ENCODE measurements around the gene CAT.

The CAT gene

GRCh38 chr11:34510218-34510617, 71.5 kb downstream of the CAT start:
- H3K14ac ChIP-seq (ENCODE audit: low read length), result no peak overlapping the region
- no peaks in the 10 kb centered on the region for H3K9me3 ChIP-seq (ENCODE audit: insufficient read depth, low read depth, low read length)
- H3K23ac ChIP-seq (ENCODE audit: low read length), result no peak overlapping the region
- H3K4me2 ChIP-seq (ENCODE audit: low read length), result no peak overlapping the region
- H2AFZ ChIP-seq (ENCODE audit: insufficient read depth, low read length, poor library complexity), result no peak overlapping the region
- no peaks in the 10 kb centered on the region for H3K79me1 ChIP-seq (ENCODE audit: low read length)
- no peak overlapping the region for H3K9ac ChIP-seq (ENCODE audit: low read length)
- no peak overlapping the region for H2BK5ac ChIP-seq (ENCODE audit: low read depth, low read length, poor library complexity)
- H3K4me3 ChIP-seq (ENCODE audit: low read depth, low read length), result no peak overlapping the region
- H3K36me3 ChIP-seq (ENCODE audit: control insufficient read depth in 1 of 2, insufficient read depth in 2 of 2, low read length in 2 of 2), result no peaks in the 10 kb centered on the region
- H2BK120ac ChIP-seq (ENCODE audit: insufficient read depth, low read length, poor library complexity), result no peak overlapping the region
- DNase-seq, result no peak
- H3K18ac ChIP-seq (ENCODE audit: low read length), result no peak overlapping the region
- no peaks in the 10 kb centered on the region for H3K27me3 ChIP-seq (ENCODE audit: insufficient read depth, low read length)
- H3K27ac ChIP-seq (ENCODE audit: low read depth, low read length), result no peak overlapping the region
- H3K4me1 ChIP-seq (ENCODE audit: control insufficient read depth in 1 of 2, insufficient read depth in 2 of 2, low read length in 2 of 2), result peaks cover 8% of the 10 kb centered on the region in 2 experiments
- no peaks in the 10 kb centered on the region for H3K79me2 ChIP-seq (ENCODE audit: control insufficient read depth, insufficient read depth, low read length, poor library complexity)
- no peak overlapping the region for H2AK5ac ChIP-seq (ENCODE audit: low read length)
- H4K8ac ChIP-seq (ENCODE audit: low read depth, low read length), result no peak overlapping the region
- H3K4ac ChIP-seq (ENCODE audit: low read depth, low read length), result no peak overlapping the region
- H4K12ac ChIP-seq (ENCODE audit: low read depth, low read length), result no peak overlapping the region
- no peak overlapping the region for H2BK12ac ChIP-seq (ENCODE audit: low read length)
- no peak overlapping the region for H4K91ac ChIP-seq (ENCODE audit: low read depth, low read length)

GRCh38 chr11:34510673-34511072, 71.9 kb downstream of the CAT start:
- Histone ChIP-seq H4K8ac (ENCODE audit: low read depth, low read length) (no peak overlapping the region), H3K4me2 (ENCODE audit: low read length) (no peak overlapping the region), H2BK12ac (ENCODE audit: low read length) (no peak overlapping the region), H4K12ac (ENCODE audit: low read depth, low read length) (no peak overlapping the region), H3K4me3 (ENCODE audit: low read depth, low read length) (no peak overlapping the region), H3K18ac (ENCODE audit: low read length) (no peak overlapping the region), H3K27ac (ENCODE audit: low read depth, low read length) (no peak overlapping the region), H3K9ac (ENCODE audit: low read length) (no peak overlapping the region), H2BK5ac (ENCODE audit: low read depth, low read length, poor library complexity) (no peak overlapping the region), H3K4ac (ENCODE audit: low read depth, low read length) (no peak overlapping the region), H4K91ac (ENCODE audit: low read depth, low read length) (no peak overlapping the region), H2AK5ac (ENCODE audit: low read length) (no peak overlapping the region), H2BK120ac (ENCODE audit: insufficient read depth, low read length, poor library complexity) (no peak overlapping the region), H3K36me3 (ENCODE audit: control insufficient read depth in 1 of 2, insufficient read depth in 2 of 2, low read length in 2 of 2) (no peaks in the 10 kb centered on the region), H3K14ac (ENCODE audit: low read length) (no peak overlapping the region), H3K79me1 (ENCODE audit: low read length) (no peaks in the 10 kb centered on the region), H3K79me2 (ENCODE audit: control insufficient read depth, insufficient read depth, low read length, poor library complexity) (no peaks in the 10 kb centered on the region), H3K23ac (ENCODE audit: low read length) (no peak overlapping the region), H3K9me3 (ENCODE audit: insufficient read depth, low read depth, low read length) (no peaks in the 10 kb centered on the region), H3K27me3 (ENCODE audit: insufficient read depth, low read length) (no peaks in the 10 kb centered on the region), H3K4me1 (ENCODE audit: control insufficient read depth in 1 of 2, insufficient read depth in 2 of 2, low read length in 2 of 2) (peaks cover 8% of the 10 kb centered on the region in 2 experiments), H2AFZ (ENCODE audit: insufficient read depth, low read length, poor library complexity) (no peak overlapping the region)
- DNase-seq, result no peak
- WGBS (ENCODE audit: extremely low coverage, insufficient coverage, insufficient read length), result no CpG with 5 or more reads among the region's 2 CpGs

- Histone ChIP-seq H2AFZ (ENCODE audit: insufficient read depth, low read length, poor library complexity) (no peak overlapping the region), H2BK5ac (ENCODE audit: low read depth, low read length, poor library complexity) (no peak overlapping the region), H2AK5ac (ENCODE audit: low read length) (no peak overlapping the region), H2BK12ac (ENCODE audit: low read length) (no peak overlapping the region), H3K14ac (ENCODE audit: low read length) (no peak overlapping the region), H4K8ac (ENCODE audit: low read depth, low read length) (no peak overlapping the region), H3K4me1 (ENCODE audit: control insufficient read depth in 1 of 2, insufficient read depth in 2 of 2, low read length in 2 of 2) (peaks cover 8% of the 10 kb centered on the region in 2 experiments), H3K23ac (ENCODE audit: low read length) (no peak overlapping the region), H3K9me3 (ENCODE audit: insufficient read depth, low read depth, low read length) (no peaks in the 10 kb centered on the region), H3K4me3 (ENCODE audit: low read depth, low read length) (no peak overlapping the region), H3K36me3 (ENCODE audit: control insufficient read depth in 1 of 2, insufficient read depth in 2 of 2, low read length in 2 of 2) (no peaks in the 10 kb centered on the region), H3K4ac (ENCODE audit: low read depth, low read length) (no peak overlapping the region), H3K27ac (ENCODE audit: low read depth, low read length) (no peak overlapping the region), H3K18ac (ENCODE audit: low read length) (no peak overlapping the region), H3K79me2 (ENCODE audit: control insufficient read depth, insufficient read depth, low read length, poor library complexity) (no peaks in the 10 kb centered on the region), H3K4me2 (ENCODE audit: low read length) (no peak overlapping the region), H4K91ac (ENCODE audit: low read depth, low read length) (no peak overlapping the region), H3K27me3 (ENCODE audit: insufficient read depth, low read length) (no peaks in the 10 kb centered on the region), H3K9ac (ENCODE audit: low read length) (no peak overlapping the region), H4K12ac (ENCODE audit: low read depth, low read length) (no peak overlapping the region), H3K79me1 (ENCODE audit: low read length) (no peaks in the 10 kb centered on the region), H2BK120ac (ENCODE audit: insufficient read depth, low read length, poor library complexity) (no peak overlapping the region)
- WGBS (ENCODE audit: extremely low coverage, insufficient coverage, insufficient read length), result no CpG with 5 or more reads among the region's 24 CpGs
- peak; percentile 56 to 71 for DNase-seq
Measured at GRCh38 chr11:34512840-34513681, 74.3 kb downstream of the CAT start.

- Histone ChIP-seq H2BK12ac (ENCODE audit: low read length) (no peak within 1 kb of the TSS), H3K9me3 (ENCODE audit: insufficient read depth, low read depth, low read length) (no peaks in the 10 kb centered on the region), H3K23ac (ENCODE audit: low read length) (no peak within 1 kb of the TSS), H3K36me3 (ENCODE audit: control insufficient read depth in 1 of 2, insufficient read depth in 2 of 2, low read length in 2 of 2) (no peaks in the 10 kb centered on the region), H2BK5ac (ENCODE audit: low read depth, low read length, poor library complexity) (no peak within 1 kb of the TSS), H3K4me3 (ENCODE audit: low read depth, low read length) (no peak within 1 kb of the TSS), H4K8ac (ENCODE audit: low read depth, low read length) (no peak within 1 kb of the TSS), H3K4me1 (ENCODE audit: control insufficient read depth in 1 of 2, insufficient read depth in 2 of 2, low read length in 2 of 2) (peaks cover 8% of the 10 kb centered on the region in 2 experiments), H3K27ac (ENCODE audit: low read depth, low read length) (no peak within 1 kb of the TSS), H3K4ac (ENCODE audit: low read depth, low read length) (no peak within 1 kb of the TSS), H3K79me1 (ENCODE audit: low read length) (no peaks in the 10 kb centered on the region), H2AFZ (ENCODE audit: insufficient read depth, low read length, poor library complexity) (no peak within 1 kb of the TSS), H4K12ac (ENCODE audit: low read depth, low read length) (no peak within 1 kb of the TSS), H3K9ac (ENCODE audit: low read length) (no peak within 1 kb of the TSS), H2BK120ac (ENCODE audit: insufficient read depth, low read length, poor library complexity) (no peak within 1 kb of the TSS), H4K91ac (ENCODE audit: low read depth, low read length) (no peak within 1 kb of the TSS), H3K18ac (ENCODE audit: low read length) (no peak within 1 kb of the TSS), H3K4me2 (ENCODE audit: low read length) (peak within 1 kb of the TSS; percentile 20), H3K79me2 (ENCODE audit: control insufficient read depth, insufficient read depth, low read length, poor library complexity) (no peaks in the 10 kb centered on the region), H3K14ac (ENCODE audit: low read length) (no peak within 1 kb of the TSS), H3K27me3 (ENCODE audit: insufficient read depth, low read length) (no peaks in the 10 kb centered on the region), H2AK5ac (ENCODE audit: low read length) (no peak within 1 kb of the TSS)
- DNase-seq, result peak; percentile 52 to 71
- WGBS (ENCODE audit: extremely low coverage, insufficient coverage, insufficient read length), result no CpG with 5 or more reads among the region's 17 CpGs
Measured at GRCh38 chr11:34513682-34514449, 75.1 kb downstream of the CAT start, which contains the start of gene ELF5. TSS of gene ELF5 (minus strand) at chr11:34513794. CDS start at chr11:34505749, 8,045 bp downstream.
